WTC11 (cell line): ENCODE results near the gene CFAP299. TPM values are rescaled to one million over a fixed set of nuclear protein-coding genes. Genes with fewer than 3 reads are reported as not detected.

Source experiments
- ATAC-seq: fragments of 200-7000 bp; cut with Tn5 transposase; 2 replicates; pipeline ENCODE4 v1.10.0; 2021; ENCODE audit warnings: mild to moderate bottlenecking, moderate library complexity
- CTCF ChIA-PET: fragments of 300-600 bp; sonication (Branson Sonifier 250); formaldehyde crosslinking; loops from one replicate; lab custom pipeline; 2021; ENCODE audit warnings: antibody characterized with exemption; lab: Charles Lee
- POLR2A ChIA-PET: fragments of 350-600 bp; sonication (Branson Sonifier 250); formaldehyde crosslinking; loops from one replicate; lab custom pipeline; 2021; ENCODE audit warnings: antibody characterized with exemption; lab: Charles Lee
- DNase-seq: peaks from one replicate; pipeline ENCODE4 v3.0.0; 2021; ENCODE audit warnings: low spot score
- H3K27ac Mint-ChIP-seq: 2 replicates; pipeline ENCODE4 v1.8.0; 2021; ENCODE audit warnings: mixed read lengths
- H3K27me3 Mint-ChIP-seq: 2 replicates; pipeline ENCODE4 v1.8.0; 2021; ENCODE audit warnings: low read depth, mild to moderate bottlenecking, moderate library complexity, mixed read lengths
- H3K36me3 Mint-ChIP-seq: 2 replicates; pipeline ENCODE4 v1.8.0; 2021; ENCODE audit warnings: mixed read lengths
- H3K4me1 Mint-ChIP-seq: 2 replicates; pipeline ENCODE4 v1.8.0; 2022; ENCODE audit warnings: mixed read lengths
- H3K4me3 Mint-ChIP-seq: 2 replicates; pipeline ENCODE4 v1.8.0; 2021; ENCODE audit warnings: mild to moderate bottlenecking, moderate library complexity, mixed read lengths
- H3K9me3 Mint-ChIP-seq: 2 replicates; pipeline ENCODE4 v1.8.0; 2021; ENCODE audit warnings: mixed read lengths
- CREB1 ChIP-seq: sonication (generic); formaldehyde crosslinking; IDR thresholded peaks from 2 replicates; pipeline ENCODE4 v1.8.0; 2023; ENCODE audit warnings: mild to moderate bottlenecking, missing genetic modification reagents
- GRHL2 ChIP-seq: fragments of 250-450 bp; sonication (Bioruptor Pico); IDR thresholded peaks from 2 replicates; pipeline ENCODE4 v1.8.0; 2022; ENCODE audit warnings: mild to moderate bottlenecking, moderate library complexity; ENCODE audit not compliant: insufficient replicate concordance, severe bottlenecking
- HMGXB4 ChIP-seq: sonication (generic); formaldehyde crosslinking; IDR thresholded peaks from 2 replicates; pipeline ENCODE4 v1.8.1; 2023; ENCODE audit warnings: mild to moderate bottlenecking, moderate library complexity, missing genetic modification reagents
- KAT7 ChIP-seq: sonication (generic); formaldehyde crosslinking; IDR thresholded peaks from 2 replicates; pipeline ENCODE4 v1.8.1; 2023; ENCODE audit warnings: missing genetic modification reagents, mild to moderate bottlenecking, borderline replicate concordance
- MXD4 ChIP-seq: fragments of 250-450 bp; sonication (Bioruptor Pico); IDR thresholded peaks from 2 replicates; pipeline ENCODE4 v1.8.0; 2021; ENCODE audit warnings: mild to moderate bottlenecking, moderate library complexity, borderline replicate concordance
- total RNA-seq: library from RNA; stranded (reverse); gene quantifications from 3 replicates; pipeline ENCODE4 v1.2.3, GENCODE V29; 2021

Gene CFAP299
- total RNA-seq, 1 experiment from 2014 or later: not detected

DNA sequence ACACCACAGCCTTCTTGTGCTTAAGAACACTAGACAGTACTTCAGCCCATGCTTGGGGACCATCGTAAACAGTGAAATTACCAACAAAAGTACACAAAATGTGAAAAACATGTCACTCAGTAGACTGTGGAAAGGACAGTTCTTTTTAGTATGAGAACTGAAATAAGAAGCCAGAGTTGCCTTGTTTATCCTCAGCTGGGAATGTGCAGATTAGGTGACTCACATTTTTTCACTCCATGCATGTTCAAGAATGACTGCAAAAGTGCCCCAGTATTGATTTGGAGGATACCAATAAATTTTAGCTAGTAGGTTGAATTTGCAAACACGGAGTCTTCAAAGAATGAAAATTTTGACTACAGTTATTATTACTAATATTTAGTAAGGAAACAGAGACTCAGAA is 671.9 kb downstream of the CFAP299 start:
- Mint-ChIP-seq H3K36me3 (no peaks in the 10 kb centered on the region; the same call in 1 of the 2 replicates), H3K4me1 (peaks cover 12% of the 10 kb centered on the region), H3K9me3 (peaks cover 34% of the 10 kb centered on the region), H3K4me3 (no peak overlapping the region), H3K27ac (no peak overlapping the region), H3K27me3 (no peaks in the 10 kb centered on the region; the same call in 1 of the 2 replicates)
- POLR2A ChIA-PET: no interaction called here
- no peak for TF ChIP-seq MXD4
- TF ChIP-seq GRHL2 (CRISPR knock-in tag): no peak
- TF ChIP-seq CREB1 (CRISPR knock-in tag): no peak
- no peak for TF ChIP-seq HMGXB4 (CRISPR knock-in tag)
- no peak for TF ChIP-seq KAT7 (CRISPR knock-in tag)
- DNase-seq (no peak), ATAC-seq (no peak)
- CTCF ChIA-PET: interaction anchor here (1.1 kb wide), 1 partner anchor 18 kb away, joined by 3 read pairs; no protein-coding TSS in a partner anchor

Other genes with a start within 250 kb of the CFAP299 start
- gene PRDM8, start 138.2 kb upstream of the CFAP299 start, total RNA-seq: 0.14 TPM in 1 of 3 replicates, not detected in the others
- not detected in 3 replicates for gene FGF5, start 69.1 kb upstream of the CFAP299 start, total RNA-seq